GM21737 (cell line): ENCODE data around the gene HTR2C.

ENCODE experiments used
- ATAC-seq: cut with Tn5 transposase; IDR thresholded peaks from one replicate; pipeline ENCODE4 v1.9.1; 2021; ENCODE audit warnings: mild to moderate bottlenecking, moderate library complexity; ENCODE audit not compliant: unreplicated experiment

Gene HTR2C

DNA sequence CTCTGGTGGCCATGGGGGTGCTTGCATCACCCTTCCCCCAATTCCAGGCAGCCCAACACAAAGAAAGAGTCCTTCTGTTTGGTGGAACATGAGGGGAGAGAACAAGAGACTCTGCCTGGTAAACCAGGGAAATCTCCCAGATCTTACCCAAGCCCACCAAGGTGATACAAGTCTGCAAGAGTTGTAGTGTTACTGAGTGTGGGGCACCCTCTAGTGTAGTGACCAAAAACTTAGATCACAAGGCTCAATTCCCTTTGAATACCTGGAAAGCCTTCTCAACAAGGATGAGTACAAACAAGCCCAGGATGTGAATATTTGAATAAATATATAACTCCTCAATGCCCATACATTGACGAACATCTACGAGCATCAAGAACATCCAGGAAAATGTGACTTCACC lies 368.8 kb downstream of the HTR2C start:
- ATAC-seq: no peak
